A673 (cell line): ENCODE measurements around the gene FITM1. TPM values are rescaled to one million over a fixed set of nuclear protein-coding genes. Genes with fewer than 3 reads are reported as not detected.

Experiments used
- BruUV-seq: library from RNA; stranded (reverse); fragments of 400-500 nt; replicated peaks from 2 replicates; lab custom pipeline; 2021; lab: Mats Ljungman, UMichigan
- CTCF ChIA-PET: fragments of 300-600 bp; sonication (Branson Sonifier 250); formaldehyde crosslinking; loops from one replicate; lab custom pipeline; 2022; ENCODE audit warnings: antibody characterized with exemption; lab: Charles Lee
- POLR2A ChIA-PET: fragments of 300-600 bp; sonication (Branson Sonifier 250); formaldehyde crosslinking; loops from one replicate; lab custom pipeline; 2022; ENCODE audit warnings: antibody characterized with exemption; ENCODE audit not compliant: low non-redundant PET; lab: Charles Lee
- DNase-seq: peaks from one replicate; pipeline ENCODE4 v3.0.0-alpha.2; 2015; ENCODE audit warnings: low spot score
- H3K27ac ChIP-seq: fragments of 200-600 bp; sonication (generic); 2 replicates; pipeline ENCODE4 v1.5.1; 2016; ENCODE audit warnings: mixed run types, low read depth, mild to moderate bottlenecking, mixed read lengths, antibody characterized with exemption, low read length; ENCODE audit not compliant: poor library complexity, severe bottlenecking
- H3K27me3 ChIP-seq: fragments of 200-600 bp; sonication (generic); replicated peaks from 2 replicates; pipeline ENCODE4 v1.6.1; 2017; ENCODE audit warnings: mixed run types, low read depth, mild to moderate bottlenecking, mixed read lengths, antibody characterized with exemption, low read length; ENCODE audit not compliant: insufficient read depth, poor library complexity
- H3K36me3 ChIP-seq: fragments of 200-600 bp; sonication (generic); 2 replicates; pipeline ENCODE4 v1.6.1; 2016; ENCODE audit warnings: mixed run types, mild to moderate bottlenecking, mixed read lengths, antibody characterized with exemption, low read length; ENCODE audit not compliant: insufficient read depth, poor library complexity, severe bottlenecking
- H3K4me1 ChIP-seq: fragments of 200-600 bp; sonication (generic); 2 replicates; pipeline ENCODE4 v1.6.1; 2017; ENCODE audit warnings: mixed run types, mild to moderate bottlenecking, mixed read lengths, antibody characterized with exemption, low read length; ENCODE audit not compliant: insufficient read depth, poor library complexity, severe bottlenecking
- H3K4me3 ChIP-seq: fragments of 200-600 bp; sonication (generic); 2 replicates; pipeline ENCODE4 v1.5.1; 2016; ENCODE audit warnings: low read depth, mixed run types, mild to moderate bottlenecking, mixed read lengths, low read length; ENCODE audit not compliant: poor library complexity, severe bottlenecking
- H3K9me3 ChIP-seq: fragments of 200-600 bp; sonication (generic); 2 replicates; pipeline ENCODE4 v1.6.1; 2016; ENCODE audit warnings: mixed run types, low read depth, mild to moderate bottlenecking, mixed read lengths, antibody characterized with exemption, low read length; ENCODE audit not compliant: poor library complexity, severe bottlenecking
- CTCF ChIP-seq: fragments of 300-800, 200-600 bp; sonication (generic); conservative IDR thresholded peaks from 2 replicates; pipeline ENCODE4 v1.5.1; 2017; ENCODE audit warnings: low read depth, mild to moderate bottlenecking, antibody characterized with exemption, low read length, moderate library complexity, mixed read lengths
- EZH2 ChIP-seq: fragments of 200-600 bp; sonication (generic); IDR thresholded peaks from 2 replicates; pipeline ENCODE4 v1.6.1; 2017; ENCODE audit warnings: borderline replicate concordance, low read depth, mild to moderate bottlenecking, mixed read lengths, antibody characterized with exemption, low read length; ENCODE audit not compliant: poor library complexity, severe bottlenecking
- intact Hi-C: fragments of 100-400 bp; cut with micrococcal nuclease; formaldehyde crosslinking; loops from one replicate; pipeline ENCODE4 v1.10.0; 2022; ENCODE audit not compliant: unreplicated experiment
- total RNA-seq: library from RNA; stranded (reverse); gene quantifications from 2 replicates; pipeline ENCODE4 v1.2.3, GENCODE V29; 2021

Gene FITM1
- total RNA-seq, 1 experiment from 2014 or later = not detected

DNA sequence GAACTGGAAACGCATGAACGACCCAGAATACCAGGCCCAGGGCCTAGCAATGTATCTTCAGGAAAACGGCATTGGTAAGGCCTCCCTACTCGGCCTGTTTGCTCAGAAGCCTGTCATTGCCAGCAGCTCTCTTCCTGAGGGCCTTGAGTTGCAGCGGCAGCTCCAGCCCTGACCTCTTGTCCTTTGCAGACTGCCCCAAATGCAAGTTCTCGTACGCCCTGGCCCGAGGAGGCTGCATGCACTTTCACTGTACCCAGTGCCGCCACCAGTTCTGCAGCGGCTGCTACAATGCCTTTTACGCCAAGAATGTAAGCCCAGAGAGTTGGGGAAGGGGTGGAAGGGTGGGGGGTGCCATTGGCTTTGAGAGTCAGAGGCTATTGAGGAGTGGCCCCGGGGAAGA is 26.9 kb downstream of the FITM1 start:
- DNase-seq = no peak

DNA sequence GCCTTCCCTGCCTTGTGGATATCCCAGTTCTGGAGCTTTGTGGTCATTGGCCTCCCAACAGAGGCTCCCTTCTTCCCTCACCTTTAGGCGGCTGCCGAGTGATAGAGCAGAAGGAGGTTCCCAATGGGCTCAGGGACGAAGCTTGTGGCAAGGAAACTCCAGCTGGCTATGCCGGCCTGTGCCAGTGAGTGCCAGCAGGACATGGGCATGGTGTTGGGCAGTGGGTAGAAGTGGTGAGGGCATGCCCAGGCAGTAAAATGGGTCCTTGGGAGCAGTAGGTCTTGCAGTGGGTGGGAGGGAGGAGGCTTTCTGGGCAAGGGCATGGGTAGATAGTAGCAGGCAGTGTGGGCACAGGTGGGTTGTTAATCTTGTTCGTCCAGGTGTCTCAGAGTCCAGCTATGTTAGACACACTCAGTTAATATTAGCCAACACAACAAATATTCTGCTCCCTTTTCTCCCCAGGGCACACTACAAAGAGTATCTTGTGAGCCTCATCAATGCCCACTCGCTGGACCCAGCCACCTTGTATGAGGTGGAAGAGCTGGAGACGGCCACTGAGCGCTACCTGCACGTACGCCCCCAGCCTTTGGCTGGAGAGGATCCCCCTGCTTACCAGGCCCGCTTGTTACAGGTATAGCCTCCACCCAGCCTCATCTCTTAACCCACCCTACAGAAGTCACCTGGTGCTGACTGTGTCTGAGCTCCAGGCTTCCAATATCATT is 29.5 kb downstream of the FITM1 start:
- H3K4me3 ChIP-seq = no peak overlapping the region
- peaks cover 51% of the 10 kb centered on the region for H3K36me3 ChIP-seq
- H3K27me3 ChIP-seq = no peaks in the 10 kb centered on the region
- H3K27ac ChIP-seq = no peak overlapping the region
- ChIA-PET POLR2A (interaction anchor here (0.7 to 1.2 kb wide), 2 partner anchors 95 to 251 kb away, joined by 4 to 12 read pairs; no protein-coding TSS in a partner anchor), CTCF (interaction anchor here (2.6 kb wide), 1 partner anchor 102 kb away, joined by 17 read pairs; no protein-coding TSS in a partner anchor)
- H3K9me3 ChIP-seq = no peaks in the 10 kb centered on the region
- no peak for TF ChIP-seq EZH2
- no peak for TF ChIP-seq CTCF
- no peak for DNase-seq
- BruUV-seq = no TSS peak
- intact Hi-C loops = no loop called here
- peaks cover 8% of the 10 kb centered on the region for H3K4me1 ChIP-seq

More for the DNA sequence above, 26.9 kb downstream of the FITM1 start:
- peaks cover 51% of the 10 kb centered on the region for H3K36me3 ChIP-seq
- no TSS peak for BruUV-seq
- intact Hi-C loops = no loop called here
- no peak overlapping the region for H3K27ac ChIP-seq
- TF ChIP-seq CTCF (no peak), EZH2 (no peak)
- H3K27me3 ChIP-seq = no peaks in the 10 kb centered on the region
- no peaks in the 10 kb centered on the region for H3K9me3 ChIP-seq
- H3K4me1 ChIP-seq = peaks cover 8% of the 10 kb centered on the region
- H3K4me3 ChIP-seq = no peak overlapping the region
- ChIA-PET CTCF (no interaction called here), POLR2A (no interaction called here)

- no peaks in the 10 kb centered on the region for H3K27me3 ChIP-seq
- ChIA-PET POLR2A (no interaction called here), CTCF (interaction anchor here (0.6 to 2.6 kb wide), 4 partner anchors 21 to 102 kb away, joined by 3 to 17 read pairs (median 5); partner anchors contain the start of genes DCAF11 and NRL)
- H3K9me3 ChIP-seq = no peaks in the 10 kb centered on the region
- peaks cover 46% of the 10 kb centered on the region for H3K36me3 ChIP-seq
- no peak overlapping the region for H3K27ac ChIP-seq
- no TSS peak for BruUV-seq
- no peak overlapping the region for H3K4me3 ChIP-seq
- TF ChIP-seq CTCF (no peak), EZH2 (no peak)
- no peak for DNase-seq
- intact Hi-C loops = no loop called here
- H3K4me1 ChIP-seq = peaks cover 8% of the 10 kb centered on the region
Measured at GRCh38 chr14:24160499-24160849, 30.0 kb downstream of the FITM1 start.
